BE2C (cell line): ENCODE results near the gene CDH4.

Source experiments
- DNase-seq: peaks from one replicate; pipeline ENCODE4 v3.0.0-alpha.2; 2020
- H3K27me3 ChIP-seq: fragments of 250-450 bp; sonication (Bioruptor Pico); 2 replicates; pipeline ENCODE4 v1.5.1; 2020; ENCODE audit warnings: mild to moderate bottlenecking
- H3K36me3 ChIP-seq: fragments of 250-450 bp; sonication (Bioruptor Pico); 2 replicates; pipeline ENCODE4 v1.5.1; 2020; ENCODE audit warnings: mild to moderate bottlenecking
- H3K4me1 ChIP-seq: fragments of 250-450 bp; sonication (Bioruptor Pico); 2 replicates; pipeline ENCODE4 v1.5.1; 2020
- H3K4me3 ChIP-seq: 2 replicates; pipeline ENCODE4 v1.5.1; 2011; ENCODE audit warnings: low read depth, low read length
- H3K9me3 ChIP-seq: fragments of 250-450 bp; sonication (Bioruptor Pico); 2 replicates; pipeline ENCODE4 v1.5.1; 2020
- TF ChIP-seq, protein P1 (sequence below): IDR thresholded peaks from 2 replicates; pipeline ENCODE4 v1.5.1; 2012; ENCODE audit warnings: mild to moderate bottlenecking, low read depth, low read length

The CDH4 gene

DNA sequence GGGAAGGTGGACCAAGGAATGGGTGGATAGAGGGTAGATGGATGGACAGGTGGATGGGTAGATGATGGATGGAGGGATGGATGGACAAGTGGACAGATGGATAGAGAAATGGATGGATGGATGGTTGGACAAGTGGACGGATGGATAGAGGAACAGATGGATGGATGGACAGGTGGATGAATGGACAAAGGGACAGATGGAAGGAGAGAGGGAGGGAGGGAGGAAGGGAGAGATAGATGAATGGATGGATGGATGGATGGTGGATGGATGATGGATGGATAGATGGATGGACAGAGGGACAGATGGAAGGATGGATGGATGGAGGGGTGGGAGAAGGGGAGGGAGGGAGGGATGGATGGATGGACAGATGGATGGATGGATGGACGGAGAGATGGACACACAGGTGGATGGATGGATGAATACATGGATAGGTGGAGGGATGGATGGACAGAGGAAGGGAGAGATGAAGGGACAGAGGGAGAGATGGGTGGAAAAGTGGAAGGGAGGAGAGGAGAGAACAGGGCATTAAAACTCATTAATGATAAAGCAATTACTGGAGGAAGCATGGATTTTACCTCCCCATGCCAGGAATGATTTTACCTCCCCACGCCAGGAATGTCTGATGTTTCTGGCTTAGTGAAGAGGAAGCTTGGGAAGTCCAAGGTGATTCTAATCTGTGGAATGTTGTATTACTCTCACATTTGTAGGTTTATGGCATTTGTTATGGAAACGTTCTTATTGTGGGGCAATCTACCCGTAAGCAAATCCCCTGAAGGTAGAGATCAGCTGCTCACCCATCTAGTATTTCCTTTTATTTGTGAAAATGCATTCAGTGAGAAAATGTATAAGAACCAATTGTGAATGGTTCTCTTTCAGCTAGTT lies 430.3 kb downstream of the CDH4 start:
- Histone ChIP-seq H3K27me3 (0 out of 2 replicates have a peak, but pooled peaks cover 2% of the 10 kb centered on the region), H3K4me1 (no peaks in the 10 kb centered on the region)
- no peak for DNase-seq

GRCh38 chr20:61682996-61683681 lies 431.1 kb downstream of the CDH4 start:
- TF ChIP-seq, protein P1, sequence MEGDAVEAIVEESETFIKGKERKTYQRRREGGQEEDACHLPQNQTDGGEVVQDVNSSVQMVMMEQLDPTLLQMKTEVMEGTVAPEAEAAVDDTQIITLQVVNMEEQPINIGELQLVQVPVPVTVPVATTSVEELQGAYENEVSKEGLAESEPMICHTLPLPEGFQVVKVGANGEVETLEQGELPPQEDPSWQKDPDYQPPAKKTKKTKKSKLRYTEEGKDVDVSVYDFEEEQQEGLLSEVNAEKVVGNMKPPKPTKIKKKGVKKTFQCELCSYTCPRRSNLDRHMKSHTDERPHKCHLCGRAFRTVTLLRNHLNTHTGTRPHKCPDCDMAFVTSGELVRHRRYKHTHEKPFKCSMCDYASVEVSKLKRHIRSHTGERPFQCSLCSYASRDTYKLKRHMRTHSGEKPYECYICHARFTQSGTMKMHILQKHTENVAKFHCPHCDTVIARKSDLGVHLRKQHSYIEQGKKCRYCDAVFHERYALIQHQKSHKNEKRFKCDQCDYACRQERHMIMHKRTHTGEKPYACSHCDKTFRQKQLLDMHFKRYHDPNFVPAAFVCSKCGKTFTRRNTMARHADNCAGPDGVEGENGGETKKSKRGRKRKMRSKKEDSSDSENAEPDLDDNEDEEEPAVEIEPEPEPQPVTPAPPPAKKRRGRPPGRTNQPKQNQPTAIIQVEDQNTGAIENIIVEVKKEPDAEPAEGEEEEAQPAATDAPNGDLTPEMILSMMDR: no peak
- DNase-seq: no peak
- H3K9me3 ChIP-seq: no peaks in the 10 kb centered on the region; the same call in 1 of the 2 replicates
- H3K4me1 ChIP-seq: no peaks in the 10 kb centered on the region
- 0 out of 2 replicates have a peak, but pooled peaks cover 2% of the 10 kb centered on the region for H3K27me3 ChIP-seq
- no peak overlapping the region for H3K4me3 ChIP-seq
- no peaks in the 10 kb centered on the region for H3K36me3 ChIP-seq

More for the DNA sequence above, 430.3 kb downstream of the CDH4 start:
- Histone ChIP-seq H3K4me3 (no peak overlapping the region), H3K9me3 (no peaks in the 10 kb centered on the region; the same call in 1 of the 2 replicates), H3K36me3 (no peaks in the 10 kb centered on the region)
- TF ChIP-seq, protein P1: no peak

DNA sequence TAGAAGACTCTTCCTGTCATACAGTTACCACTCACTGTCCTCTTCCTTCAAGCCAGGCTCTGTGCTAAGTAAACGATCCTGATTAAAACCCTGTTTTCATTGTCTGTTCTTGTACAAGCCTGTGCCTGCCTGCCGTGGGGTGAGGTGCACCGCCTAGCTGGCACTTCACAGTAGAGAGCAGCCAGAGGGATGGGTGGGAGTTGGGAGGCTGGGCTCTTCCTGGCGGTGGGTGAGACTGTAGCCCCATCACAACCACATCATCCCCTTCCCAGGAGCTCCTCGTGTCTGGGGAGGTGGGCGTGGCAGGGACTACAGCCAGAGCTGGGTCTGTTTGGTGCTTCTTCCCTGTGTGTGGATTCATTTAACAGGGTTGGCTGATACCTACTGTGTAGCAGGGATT lies 431.7 kb downstream of the CDH4 start:
- H3K36me3 ChIP-seq: no peaks in the 10 kb centered on the region
- H3K9me3 ChIP-seq: no peaks in the 10 kb centered on the region; the same call in 1 of the 2 replicates
- H3K27me3 ChIP-seq: 0 out of 2 replicates have a peak, but pooled peaks cover 2% of the 10 kb centered on the region
- no peak overlapping the region for H3K4me3 ChIP-seq
- no peak for DNase-seq
- TF ChIP-seq, protein P1: no peak
- H3K4me1 ChIP-seq: no peaks in the 10 kb centered on the region

- TF ChIP-seq, protein P1: no peak
- no peak overlapping the region for H3K4me3 ChIP-seq
- H3K4me1 ChIP-seq: no peaks in the 10 kb centered on the region
- no peaks in the 10 kb centered on the region for H3K36me3 ChIP-seq
- 0 out of 2 replicates have a peak, but pooled peaks cover 2% of the 10 kb centered on the region for H3K27me3 ChIP-seq
- H3K9me3 ChIP-seq: no peaks in the 10 kb centered on the region; the same call in 1 of the 2 replicates
- DNase-seq: no peak
Measured at GRCh38 chr20:61684136-61684535, 432.1 kb downstream of the CDH4 start.

DNA sequence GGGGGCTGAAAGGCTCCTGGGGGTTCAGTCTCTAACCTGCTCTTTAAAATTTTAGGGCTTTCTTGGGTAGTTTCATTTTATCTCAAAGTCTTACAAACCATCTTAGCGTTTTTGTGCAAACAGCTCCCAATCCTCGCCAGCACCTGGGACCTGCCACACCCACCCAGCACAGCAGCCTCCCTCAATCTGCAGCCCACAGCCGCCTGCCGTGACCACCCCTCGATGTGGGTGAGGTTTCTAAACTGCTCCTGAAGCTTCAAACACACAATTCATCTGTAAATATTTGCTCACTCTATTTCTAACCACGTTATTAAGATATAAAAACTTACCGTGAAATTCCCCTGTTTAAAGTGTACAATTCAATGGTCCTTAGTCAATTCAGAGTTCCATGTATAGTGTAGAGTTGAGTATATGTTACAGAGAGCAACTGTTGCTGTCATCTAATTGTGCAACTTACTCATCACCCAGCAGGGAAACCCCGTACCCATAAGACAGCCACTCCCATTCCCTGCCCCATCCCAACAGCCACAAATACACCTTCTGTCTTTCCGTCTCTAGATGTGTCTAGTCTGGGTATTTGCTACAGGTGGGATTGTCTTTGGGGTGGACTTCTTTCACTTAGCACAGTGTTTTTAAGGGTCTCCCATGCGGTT lies 432.6 kb downstream of the CDH4 start:
- no peak for DNase-seq
- TF ChIP-seq, protein P1: no peak
- Histone ChIP-seq H3K36me3 (no peaks in the 10 kb centered on the region), H3K9me3 (no peaks in the 10 kb centered on the region; the same call in 1 of the 2 replicates), H3K4me1 (no peaks in the 10 kb centered on the region), H3K27me3 (0 out of 2 replicates have a peak, but pooled peaks cover 2% of the 10 kb centered on the region), H3K4me3 (no peak overlapping the region)
